DMS 273 treated with DMSO at 0.1 percent for 48 hours (cell line): ENCODE results near the gene MYO3B.
A peak's percentile ranks its signal among the peaks of the same experiment; 100 is the strongest.

Experiments used
- DNase-seq: peaks from one replicate; lab custom pipeline; 2025; lab: John Stamatoyannopoulos, UW

Gene MYO3B

DNA sequence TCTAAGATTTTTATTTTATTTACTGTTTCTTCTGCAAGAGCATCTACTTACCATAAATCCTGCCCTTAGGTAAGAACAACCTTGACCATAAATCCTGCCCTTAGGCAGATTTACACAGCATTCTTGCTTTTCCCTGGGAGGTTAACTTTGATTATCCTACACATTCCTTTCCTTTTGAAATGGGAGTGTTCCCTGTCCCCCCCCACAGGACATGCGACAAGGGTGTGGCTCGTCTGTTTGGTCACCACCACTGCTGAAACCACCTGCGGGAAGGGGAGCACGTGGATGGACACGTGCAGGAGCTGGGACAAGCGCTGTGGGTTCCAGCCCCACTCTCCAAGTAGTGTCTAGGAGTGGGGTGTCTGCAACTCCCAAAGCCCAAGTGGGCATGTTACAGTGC lies 297.9 kb downstream of the MYO3B start:
- DNase-seq = no peak

DNA sequence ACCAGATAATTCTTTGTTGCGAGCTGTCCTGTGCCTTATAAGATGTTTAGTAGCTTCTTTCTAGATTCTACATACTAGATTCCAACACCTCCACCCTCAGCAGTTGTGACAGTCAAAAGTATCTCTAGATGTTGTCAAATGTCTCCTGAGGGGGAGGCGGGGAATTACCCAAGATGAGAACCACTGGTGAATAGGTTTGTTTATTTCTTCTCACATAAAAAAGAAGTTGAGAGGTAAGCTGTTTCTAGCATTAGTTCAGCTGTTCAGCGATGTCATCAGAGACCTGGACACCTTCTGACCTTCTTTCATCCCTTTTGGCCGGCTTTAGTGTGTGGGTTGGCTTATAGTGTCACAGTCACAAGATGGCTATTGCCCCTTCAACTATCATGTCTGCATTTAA lies 299.7 kb downstream of the MYO3B start:
- DNase-seq = no peak

DNA sequence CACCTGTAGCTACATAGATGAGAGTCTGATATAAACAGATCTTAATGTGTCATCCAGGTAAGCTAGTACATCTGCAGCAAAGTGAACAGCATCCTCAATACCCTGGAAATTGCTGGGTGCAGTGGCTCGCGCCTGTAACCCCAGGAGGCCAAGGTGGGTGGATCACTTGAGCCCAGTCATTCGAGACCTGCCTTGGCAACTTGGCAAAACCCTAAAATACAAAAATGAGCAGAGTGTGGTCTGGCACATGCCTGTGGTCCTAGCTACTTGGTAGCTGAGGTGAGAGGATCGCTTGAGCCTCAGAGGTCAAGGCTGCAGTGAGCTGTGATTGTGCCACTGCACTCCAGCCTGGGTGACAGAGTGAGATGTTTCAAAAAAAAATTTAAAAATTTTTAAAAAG lies 303.3 kb downstream of the MYO3B start:
- no peak for DNase-seq

DNA sequence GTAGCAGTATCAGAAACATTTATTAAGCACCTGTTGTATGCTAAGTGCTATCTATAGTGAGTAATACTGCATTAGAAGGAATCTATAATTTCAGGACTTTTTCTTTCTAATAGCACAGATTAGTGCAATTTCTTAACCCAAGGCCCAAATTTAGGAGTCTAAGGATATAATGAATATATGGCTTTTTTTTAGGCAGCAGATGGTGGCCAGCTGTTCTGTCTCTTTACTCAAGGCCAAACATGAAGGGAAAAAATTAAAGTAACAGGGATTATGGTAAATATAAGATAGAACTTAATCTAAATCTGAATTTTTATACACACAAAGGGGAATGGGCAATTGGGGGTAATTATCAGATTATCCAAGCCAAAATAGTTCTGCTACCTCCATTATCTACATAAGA lies 306.6 kb downstream of the MYO3B start:
- DNase-seq = no peak

DNA sequence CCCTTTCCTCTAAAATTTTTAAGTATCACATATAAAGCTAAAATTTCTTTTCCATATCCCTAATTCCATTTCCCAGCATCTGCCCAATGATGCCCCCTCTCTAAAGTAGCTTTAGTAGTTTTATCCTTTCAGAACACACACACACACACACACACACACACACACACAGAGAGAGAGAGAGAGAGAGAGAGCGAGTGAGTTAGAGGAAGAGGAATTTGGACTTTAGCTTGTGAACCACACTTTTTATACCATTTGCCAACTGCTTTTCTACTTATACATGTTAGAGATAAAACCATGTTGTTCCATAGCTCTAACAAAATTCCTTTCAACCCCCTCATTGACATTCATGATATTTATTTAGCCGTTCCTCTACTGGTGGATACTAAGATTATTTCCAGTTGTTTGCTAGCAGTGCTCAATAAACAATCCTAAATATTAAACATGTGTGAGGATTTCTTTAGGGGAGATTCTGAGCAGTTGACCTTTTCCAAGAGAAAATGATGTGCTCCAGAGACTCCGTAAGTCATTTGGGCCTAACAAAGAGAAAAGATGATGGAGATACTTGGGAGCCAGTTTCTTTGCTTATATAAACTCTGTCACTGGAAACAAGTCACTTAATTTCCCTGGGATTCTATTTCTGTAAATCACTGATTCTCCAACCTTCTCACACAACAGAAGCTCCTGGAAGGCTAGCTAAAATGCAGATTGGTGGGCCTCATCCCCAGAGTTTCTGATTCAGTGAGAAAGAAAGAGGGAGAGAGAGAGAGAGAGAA lies 307.5 kb downstream of the MYO3B start:
- no peak for DNase-seq

DNA sequence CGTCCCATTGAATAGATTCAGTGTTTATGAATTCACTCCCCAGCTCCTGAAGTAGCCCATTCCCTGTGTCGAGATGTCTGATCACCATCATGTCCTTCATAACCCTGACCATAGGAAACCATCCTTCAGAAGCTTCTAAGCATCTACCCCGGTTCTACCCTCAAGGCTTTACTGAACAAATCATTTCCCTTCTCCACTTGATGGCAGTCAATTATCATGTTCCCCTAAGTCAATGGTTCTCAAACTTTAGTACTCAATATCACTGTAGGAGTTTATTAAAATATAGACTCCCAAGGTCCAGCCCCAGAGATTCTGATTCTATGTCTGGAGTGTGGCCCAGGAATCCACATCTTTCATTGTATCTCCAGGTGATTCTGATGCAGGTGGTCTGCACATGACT lies 308.8 kb downstream of the MYO3B start:
- no peak for DNase-seq

DNA sequence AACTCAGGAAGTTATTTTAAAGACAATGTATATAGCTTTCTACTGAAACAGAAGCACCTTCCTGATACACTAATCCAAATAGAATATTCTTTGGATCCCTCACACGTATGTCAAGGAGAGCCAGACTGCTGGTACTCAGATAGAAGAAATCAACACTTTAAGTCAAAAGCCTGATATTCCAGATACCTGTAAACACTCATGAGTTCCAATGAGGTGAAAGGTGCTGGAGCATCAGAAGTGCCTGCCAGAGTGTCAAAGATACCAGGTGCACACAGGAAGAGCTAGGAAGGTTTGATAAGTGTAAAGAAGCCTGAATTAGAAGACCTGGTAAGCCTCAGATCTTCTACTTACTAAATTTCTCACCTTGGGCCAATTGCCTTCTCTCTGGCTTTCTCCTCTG lies 310.9 kb downstream of the MYO3B start:
- DNase-seq = no peak

DNA sequence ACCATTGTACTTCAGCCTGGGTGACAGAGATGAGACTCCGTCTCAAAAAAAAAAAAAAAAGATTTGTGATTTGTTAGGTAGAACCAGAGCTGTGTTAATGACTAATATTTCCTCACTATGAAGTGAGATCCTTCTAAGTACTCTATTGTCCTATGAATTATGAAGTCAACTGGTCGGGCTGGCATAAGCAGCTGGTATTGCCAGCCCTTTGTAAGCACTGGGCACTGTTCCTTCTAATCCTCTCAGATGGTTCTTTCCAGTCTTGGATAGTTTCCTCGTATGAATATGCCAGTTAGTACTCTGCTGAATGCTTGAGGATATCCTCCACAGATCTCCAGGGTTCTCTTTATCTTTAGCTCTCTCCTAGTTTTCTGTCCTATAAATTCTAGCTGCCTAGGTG lies 314.1 kb downstream of the MYO3B start:
- DNase-seq = no peak

DNA sequence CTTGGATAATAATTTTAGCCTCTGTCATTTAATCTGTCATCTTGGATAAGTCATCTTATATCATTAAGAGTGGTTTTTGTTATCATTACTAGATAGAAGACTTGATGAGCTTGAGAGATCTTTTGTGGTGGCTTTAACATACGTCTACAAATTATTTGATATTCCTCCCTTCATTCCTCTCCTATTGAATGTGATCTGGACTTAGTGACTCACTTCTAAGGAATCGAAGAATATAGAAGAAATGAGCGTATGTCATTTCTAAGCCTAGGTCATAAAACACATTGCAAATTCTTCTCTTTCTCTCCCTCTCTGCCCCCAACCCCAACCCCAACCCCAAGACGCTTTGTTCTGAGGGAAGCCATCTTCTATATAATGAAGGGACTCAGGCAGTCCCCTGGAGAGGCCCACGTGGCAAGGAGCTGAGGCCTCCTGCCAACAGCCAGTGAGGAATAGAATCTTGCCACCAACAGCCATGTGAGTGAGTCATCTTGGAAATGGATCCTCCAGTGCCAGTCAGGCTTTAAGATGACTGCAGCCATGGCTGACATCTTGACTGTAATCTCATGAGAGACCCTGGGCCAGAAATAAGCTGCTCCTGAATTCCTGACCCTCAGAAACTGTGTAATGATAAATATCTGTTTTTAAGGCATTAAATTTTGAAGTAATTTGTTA lies 315.6 kb downstream of the MYO3B start:
- DNase-seq = no peak

DNA sequence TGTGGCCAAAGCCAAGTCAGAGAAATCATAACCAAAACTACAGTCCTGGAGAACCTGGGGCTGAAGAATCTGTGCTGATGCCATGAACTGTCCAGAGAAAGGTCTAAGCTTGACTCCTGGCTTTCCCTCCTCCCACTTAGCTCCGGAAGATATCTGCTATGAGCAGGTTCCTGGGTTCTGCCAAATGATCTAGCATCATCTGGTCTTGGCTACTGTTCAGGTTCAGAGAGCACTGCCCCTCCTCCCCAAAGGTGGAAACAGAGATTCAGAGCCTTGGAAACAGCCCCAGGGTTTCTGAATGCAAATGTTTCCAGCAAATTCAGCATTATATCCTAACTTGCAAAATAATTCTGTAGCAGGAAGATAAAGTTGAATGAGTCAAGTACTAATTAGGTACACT lies 317.9 kb downstream of the MYO3B start:
- no peak for DNase-seq

DNA sequence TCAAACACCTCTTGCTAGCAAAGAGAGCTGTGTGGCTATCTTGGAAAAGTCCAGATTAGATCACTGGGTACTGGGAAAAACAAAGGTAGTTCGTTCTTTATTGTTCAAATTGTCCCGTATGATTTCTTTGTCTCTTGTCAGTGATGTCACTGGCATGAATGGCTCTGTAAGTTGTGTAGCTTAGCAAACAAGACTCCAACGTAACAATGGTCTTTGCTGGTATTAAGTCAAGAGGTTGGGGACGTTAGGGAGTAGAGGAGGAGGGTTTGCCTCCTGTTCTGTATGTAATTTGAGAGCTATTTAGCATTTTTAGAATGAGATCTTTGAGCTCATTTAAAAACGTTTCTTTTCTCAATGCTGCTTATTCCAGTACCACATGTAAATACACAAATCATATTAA lies 320.7 kb downstream of the MYO3B start:
- no peak for DNase-seq

DNA sequence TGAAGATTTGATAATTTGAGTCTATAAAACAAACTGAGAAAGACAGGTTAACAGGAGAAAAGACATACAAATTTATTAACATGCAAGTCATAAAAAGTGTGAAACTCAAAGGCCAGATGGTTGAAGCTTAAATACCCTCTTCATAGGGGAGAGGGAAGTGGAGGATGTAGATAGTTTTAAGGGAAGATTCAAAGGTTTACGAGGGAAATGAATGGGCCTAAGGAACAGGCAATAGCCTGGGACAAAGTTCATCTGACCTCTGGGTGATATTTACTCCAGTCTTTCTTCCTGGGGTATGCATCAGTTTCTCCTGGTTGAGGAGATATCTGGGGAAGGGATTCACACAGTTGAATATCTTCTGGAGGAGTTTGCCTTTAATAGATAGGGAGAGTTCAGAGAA lies 322.2 kb downstream of the MYO3B start:
- DNase-seq = no peak

DNA sequence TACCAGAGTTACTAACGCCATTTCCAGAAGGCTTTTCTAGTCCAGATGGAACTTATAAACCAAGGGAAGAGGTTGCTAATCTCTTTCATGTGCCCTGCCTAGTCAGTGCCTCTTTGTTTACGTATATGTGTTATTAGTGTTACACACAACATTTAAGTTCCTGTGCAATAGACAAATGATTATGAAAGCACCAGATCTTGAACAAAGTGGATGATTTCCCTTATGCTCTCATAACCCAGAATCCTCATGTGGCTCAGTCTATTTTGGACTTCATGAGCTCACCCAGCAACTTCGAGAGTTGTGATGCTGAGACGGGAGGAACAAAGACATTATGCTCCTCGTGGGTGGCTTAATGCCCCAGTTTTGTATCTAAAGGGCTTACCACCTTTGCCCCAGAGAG lies 322.8 kb downstream of the MYO3B start:
- no peak for DNase-seq

DNA sequence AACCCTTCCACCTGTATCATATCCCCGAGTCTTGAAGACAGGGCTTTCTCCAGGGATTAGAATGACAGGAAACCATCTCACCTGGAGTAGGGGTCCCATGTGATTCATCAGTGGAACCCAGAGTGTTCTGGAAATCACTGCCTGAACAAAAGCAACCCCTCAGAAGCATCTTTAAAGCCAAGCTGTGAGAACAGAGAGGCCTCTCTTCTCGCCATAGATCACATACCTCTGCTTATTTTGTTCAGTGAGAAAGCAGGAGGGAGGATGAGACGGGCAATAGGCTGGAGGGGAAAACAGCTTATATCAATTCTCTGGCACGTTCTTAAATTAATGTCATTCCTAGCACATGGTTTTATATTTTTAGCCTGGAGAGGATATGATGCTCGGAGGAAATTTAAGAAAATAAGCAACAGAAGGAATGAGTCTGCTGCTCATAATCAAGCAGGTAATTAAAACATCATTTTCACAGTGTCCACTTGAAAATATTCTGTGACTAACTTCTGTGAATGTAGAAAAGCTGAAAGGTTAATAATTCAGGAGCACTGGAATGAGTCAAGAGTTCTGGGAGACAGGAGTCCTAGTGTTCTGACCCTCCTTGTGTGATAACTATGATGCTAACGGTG lies 323.6 kb downstream of the MYO3B start:
- DNase-seq = no peak

DNA sequence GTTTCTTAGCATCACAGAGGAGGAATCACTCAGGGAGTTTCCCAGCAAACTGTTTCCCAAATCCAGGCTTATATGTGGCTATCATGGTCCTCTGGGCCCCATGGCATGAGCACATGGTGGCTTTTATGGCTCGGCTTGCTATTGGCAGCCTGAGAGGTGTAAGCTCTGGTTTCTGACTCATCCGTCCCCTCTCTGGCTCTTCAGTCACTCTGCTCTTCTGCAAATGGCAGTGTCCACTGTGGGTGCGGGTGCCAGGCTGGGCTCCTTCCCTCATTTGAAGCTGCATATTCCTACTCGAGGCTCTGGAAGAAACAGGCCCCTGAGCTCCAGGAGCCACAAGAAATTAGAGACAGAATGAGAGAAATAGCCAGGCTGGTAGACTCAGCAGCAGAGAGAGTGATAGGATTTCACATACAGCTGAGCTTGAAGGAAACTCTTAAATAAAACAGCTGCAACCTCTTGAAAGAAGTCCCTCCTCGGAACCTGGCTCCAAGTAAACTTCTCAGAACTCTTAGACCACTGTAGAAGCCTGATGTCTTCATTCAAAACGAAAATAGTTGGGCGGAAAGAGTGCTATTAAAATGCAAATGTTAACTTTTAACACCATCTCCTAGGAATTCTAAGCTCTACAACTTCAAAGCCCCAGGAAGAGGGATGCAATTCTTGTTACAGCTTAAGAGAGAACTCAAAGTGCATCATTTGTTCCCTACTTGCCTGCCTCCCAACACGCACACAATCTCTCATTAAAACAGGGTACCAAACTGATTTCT lies 324.6 kb downstream of the MYO3B start:
- DNase-seq = no peak

DNA sequence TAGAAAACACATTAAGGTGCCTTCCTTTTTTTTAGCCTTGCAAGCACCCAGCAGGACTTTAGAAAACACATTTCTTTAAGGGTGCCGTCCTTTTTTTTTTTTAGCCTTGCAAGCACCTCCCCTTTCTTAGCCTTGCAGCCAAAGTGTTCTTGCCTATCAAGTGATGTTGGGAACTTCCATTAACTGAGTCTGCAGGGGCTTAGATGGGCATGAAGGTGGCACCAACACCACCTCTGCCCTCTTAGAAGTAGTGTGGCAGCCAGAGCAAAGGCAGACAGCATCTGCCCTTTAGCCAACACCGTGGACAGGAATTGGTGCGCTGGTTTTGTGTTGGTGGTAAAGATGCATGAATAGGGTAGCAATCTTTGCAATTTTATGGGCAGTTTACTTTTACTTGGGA lies 325.6 kb downstream of the MYO3B start:
- no peak for DNase-seq

DNA sequence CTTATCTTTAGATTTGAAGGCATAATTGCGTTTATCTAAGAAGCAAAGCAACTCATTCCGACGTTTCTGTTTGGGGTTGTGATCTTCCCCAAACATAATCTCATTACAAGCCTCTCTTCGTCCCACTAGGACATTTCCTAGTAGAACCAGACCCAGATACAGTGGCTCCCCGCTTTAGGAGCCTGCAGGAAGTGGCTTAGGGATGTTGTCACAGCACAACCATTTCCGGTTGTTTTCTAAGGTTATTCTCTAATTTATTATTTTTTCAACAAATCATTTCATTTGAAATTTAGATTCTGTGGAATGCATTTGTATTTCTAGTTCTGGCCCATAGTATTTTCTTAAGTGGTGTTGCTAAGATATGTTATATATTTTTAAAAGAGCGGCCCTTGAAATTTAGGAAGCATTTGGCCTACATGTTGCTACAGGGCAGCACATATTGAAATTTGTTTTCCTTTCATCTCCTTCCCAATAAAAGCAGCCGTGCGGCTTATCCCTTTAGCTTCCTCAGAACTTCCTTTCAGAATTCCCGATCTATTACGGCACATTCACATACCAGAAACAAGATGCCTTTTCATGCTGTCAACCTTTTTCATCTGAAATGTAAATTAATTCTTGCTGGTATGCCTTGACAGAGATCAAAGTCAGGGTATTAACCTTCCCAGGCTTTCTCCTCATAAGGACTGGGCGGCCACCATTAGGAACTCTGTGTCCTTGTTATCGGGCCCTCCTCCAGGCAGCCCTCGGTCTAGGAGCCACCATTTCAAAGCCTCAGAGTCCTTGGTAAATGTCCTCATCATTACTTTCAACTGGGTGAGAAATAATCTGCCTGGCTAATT lies 326.2 kb downstream of the MYO3B start:
- no peak for DNase-seq

DNA sequence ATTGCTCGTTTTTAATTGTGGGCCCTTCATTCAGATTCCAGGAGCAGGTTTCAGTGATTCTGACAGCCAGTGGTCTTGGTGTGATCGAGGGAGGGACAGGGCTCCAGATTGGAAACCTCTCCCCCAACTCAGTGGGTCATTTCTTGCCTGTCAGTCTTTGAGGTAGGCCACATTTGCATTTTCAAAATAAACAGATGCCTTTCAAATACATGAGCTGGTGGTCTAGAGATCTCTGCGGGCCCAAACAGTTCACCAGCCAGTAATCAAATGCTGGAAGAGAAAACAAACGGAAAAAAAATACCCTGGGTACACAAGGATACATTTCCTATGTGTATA lies 326.8 kb downstream of the MYO3B start:
- no peak for DNase-seq

DNA sequence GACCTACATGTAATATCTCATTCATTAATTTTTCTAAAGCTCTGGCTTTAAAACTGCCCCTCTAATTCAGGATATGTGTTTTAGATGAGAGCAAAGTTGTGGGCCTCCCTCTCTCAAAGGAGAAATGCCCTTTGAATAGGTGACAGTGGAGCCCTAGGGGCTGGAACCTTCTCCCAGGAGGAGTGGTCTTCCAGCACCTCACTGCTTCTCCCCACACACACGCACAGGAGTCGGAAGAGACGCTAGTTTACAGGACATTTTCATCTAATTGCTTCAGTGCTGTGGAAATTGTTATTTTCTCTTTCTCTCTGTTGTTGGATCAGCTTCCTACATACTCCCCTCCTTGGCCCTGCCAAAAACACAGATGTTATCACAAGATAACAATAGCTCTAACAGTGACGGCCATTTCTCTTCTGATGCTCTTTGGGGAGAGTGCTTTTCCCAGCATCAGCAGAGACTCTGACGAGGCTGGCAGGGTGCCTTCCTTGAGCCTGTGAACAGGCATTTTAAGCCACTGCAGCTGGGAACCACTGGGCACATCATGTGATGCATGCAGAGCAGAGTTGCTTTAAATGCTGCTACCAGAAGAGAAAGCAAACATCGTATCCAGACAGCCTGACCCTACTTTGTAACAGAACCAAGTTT lies 327.8 kb downstream of the MYO3B start:
- no peak for DNase-seq

DNA sequence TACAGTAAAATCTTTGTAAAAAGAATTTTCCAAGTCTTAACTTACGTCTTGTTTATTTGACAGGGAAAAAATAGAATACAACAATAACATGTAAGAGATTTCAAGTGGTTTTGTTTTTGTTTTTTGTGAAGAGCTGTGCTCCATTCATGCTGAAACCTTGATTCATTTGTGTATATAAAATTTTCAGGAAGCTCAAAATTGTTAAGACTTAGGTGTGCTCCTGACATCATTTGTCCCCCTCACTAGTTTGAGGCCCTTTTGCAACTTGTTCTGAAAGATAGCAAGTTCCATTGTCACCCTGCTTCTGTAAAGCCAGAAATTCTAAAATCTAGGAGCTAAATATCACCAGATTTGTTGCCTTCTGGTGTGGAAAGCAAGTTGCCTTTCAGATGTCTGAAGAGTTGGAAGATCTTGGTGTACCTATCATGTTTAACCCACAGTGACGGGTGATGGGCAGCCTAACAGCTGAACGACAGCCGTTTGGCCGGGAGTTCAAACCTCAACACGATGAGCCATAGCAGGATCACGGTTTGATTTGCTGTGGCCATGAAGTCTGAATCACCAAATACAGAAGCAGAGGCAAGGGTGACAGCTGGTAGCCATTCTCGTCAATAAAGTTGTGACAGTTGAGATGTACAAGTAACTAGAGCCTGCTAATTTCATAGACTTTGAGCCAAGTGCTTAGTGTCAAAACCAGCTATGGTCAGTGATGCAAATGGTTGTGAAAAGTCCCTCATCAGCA lies 331.7 kb downstream of the MYO3B start:
- peak; percentile 11 for DNase-seq

DNA sequence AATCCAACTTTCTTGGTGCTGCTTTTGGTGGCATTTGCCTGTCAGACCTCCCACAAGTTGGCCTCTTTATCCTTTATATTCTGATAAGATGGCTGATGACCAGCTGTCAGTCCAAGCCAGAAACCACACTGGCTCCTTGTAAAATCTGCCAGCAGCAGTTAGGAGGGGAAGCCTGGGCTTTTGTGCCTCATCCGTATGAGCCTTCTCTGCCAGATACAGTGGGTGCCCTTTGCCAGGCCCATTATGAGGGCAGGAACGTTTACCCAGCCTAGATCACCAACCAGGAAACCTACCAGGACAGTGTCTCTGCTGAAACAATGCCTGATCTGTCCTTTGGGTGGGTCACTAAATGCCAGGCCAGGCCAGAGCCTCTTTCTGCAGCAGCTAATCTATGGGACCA lies 334.3 kb downstream of the MYO3B start:
- DNase-seq = peak; percentile 54
